ENCODE measurements around the gene PXDN. TPM values are rescaled to one million over a fixed set of nuclear protein-coding genes. Genes with fewer than 3 reads are reported as not detected.

PXDN gene
- total and polyA plus RNA-seq, 8 donors = 2.0 to 21.1 (median 4.2) TPM

- WGBS, 2 donors = 57 to 69% methylated on average over 7 of the region's 7 CpGs
- H3K4me1 ChIP-seq = no peaks in the 10 kb centered on the region
- no peaks in the 10 kb centered on the region for H3K27me3 ChIP-seq
- no peak overlapping the region for H3K27ac ChIP-seq
- ATAC-seq (no peak), DNase-seq (no peak), FAIRE-seq (no peak)
- no peak for TF ChIP-seq CTCF (IDR thresholded peaks at IDR 0.05)
- no peaks in the 10 kb centered on the region for H3K36me3 ChIP-seq
- intact Hi-C loops (cut with DNase I) = no loop called here
- no peak overlapping the region for H3K4me3 ChIP-seq
- no peaks in the 10 kb centered on the region for H3K9me3 ChIP-seq
Measured at GRCh38 chr2:1607236-1607920, 136.9 kb downstream of the PXDN start.

- ATAC-seq = peak in 1 of 4 donors; percentile 12
- no peaks in the 10 kb centered on the region for H3K36me3 ChIP-seq
- intact Hi-C loops (cut with DNase I) = no loop called here
- no peaks in the 10 kb centered on the region for H3K27me3 ChIP-seq
- H3K27ac ChIP-seq = no peak overlapping the region
- H3K9me3 ChIP-seq = no peaks in the 10 kb centered on the region
- H3K4me1 ChIP-seq = no peaks in the 10 kb centered on the region
- WGBS, 2 donors = 43 to 48% methylated on average over 15 of the region's 15 CpGs
- DNase-seq = no peak
- no peak for FAIRE-seq
- no peak for TF ChIP-seq CTCF (IDR thresholded peaks at IDR 0.05)
- H3K4me3 ChIP-seq = no peak overlapping the region
Measured at GRCh38 chr2:1606421-1607235, 137.7 kb downstream of the PXDN start.

GRCh38 chr2:1606046-1606400 lies 138.3 kb downstream of the PXDN start:
- Histone ChIP-seq H3K4me1 (no peaks in the 10 kb centered on the region), H3K4me3 (no peak overlapping the region), H3K27me3 (no peaks in the 10 kb centered on the region), H3K36me3 (no peaks in the 10 kb centered on the region), H3K9me3 (no peaks in the 10 kb centered on the region), H3K27ac (no peak overlapping the region)
- TF ChIP-seq CTCF (IDR thresholded peaks at IDR 0.05) = no peak
- ATAC-seq (no peak), FAIRE-seq (no peak), DNase-seq (no peak)
- 59 to 77% methylated on average over 14 of the region's 14 CpGs for WGBS, 2 donors
- intact Hi-C loops (cut with DNase I) = no loop called here

- ATAC-seq (peak in 3 of 4 donors; percentile 31 to 57 (median 54)), DNase-seq (no peak)
- H3K27ac ChIP-seq = no peak overlapping the region
Measured at GRCh38 chr2:1605102-1606045, 138.9 kb downstream of the PXDN start.

More at GRCh38 chr2:1605102-1606045, 138.9 kb downstream of the PXDN start:
- WGBS, 2 donors = 40 to 49% methylated on average over 32 of the region's 32 CpGs
- H3K36me3 ChIP-seq = no peaks in the 10 kb centered on the region
- H3K27me3 ChIP-seq = no peaks in the 10 kb centered on the region
- no peaks in the 10 kb centered on the region for H3K9me3 ChIP-seq
- FAIRE-seq = no peak
- H3K4me1 ChIP-seq = no peaks in the 10 kb centered on the region
- no peak overlapping the region for H3K4me3 ChIP-seq
- intact Hi-C loops (cut with DNase I) = no loop called here
- no peak for TF ChIP-seq CTCF (IDR thresholded peaks at IDR 0.05)
